HG02798 (cell line): ENCODE data around the gene STXBP1.
A peak's percentile ranks its signal among the peaks of the same experiment; 100 is the strongest.

Experiments used
- ATAC-seq: cut with Tn5 transposase; IDR thresholded peaks from one replicate; pipeline ENCODE4 v1.9.1; 2021; ENCODE audit warnings: mild to moderate bottlenecking; ENCODE audit not compliant: unreplicated experiment, poor library complexity

STXBP1 gene

DNA sequence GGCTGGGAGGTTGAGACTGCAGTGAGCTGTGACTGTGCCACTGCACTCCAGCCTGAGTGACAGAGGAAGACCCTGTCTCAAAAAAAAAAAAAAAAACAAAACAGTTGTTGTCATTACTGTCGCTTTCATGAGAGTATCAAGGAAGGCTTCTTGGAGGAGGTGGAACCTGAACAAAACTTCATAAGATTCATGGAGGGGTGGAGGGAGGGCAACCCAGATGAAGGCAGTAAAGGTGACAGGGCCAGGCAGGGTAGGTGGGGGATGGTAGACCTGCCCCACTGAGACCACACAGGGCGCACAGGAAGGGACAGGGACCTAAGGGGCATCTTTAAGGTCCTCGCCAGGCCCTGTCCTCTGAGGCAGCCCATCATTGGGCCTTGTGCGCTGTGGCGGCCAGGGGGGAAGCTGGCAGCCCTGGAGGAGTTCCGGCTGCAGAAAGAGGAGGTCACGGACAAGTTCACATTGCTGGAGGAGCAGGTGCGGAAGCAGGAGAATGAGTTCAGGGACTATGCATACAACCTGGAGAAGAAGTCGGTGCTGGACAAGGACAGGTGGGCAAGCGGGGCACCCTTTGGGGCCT lies 98.2 kb downstream of the STXBP1 start:
- ATAC-seq: no peak

DNA sequence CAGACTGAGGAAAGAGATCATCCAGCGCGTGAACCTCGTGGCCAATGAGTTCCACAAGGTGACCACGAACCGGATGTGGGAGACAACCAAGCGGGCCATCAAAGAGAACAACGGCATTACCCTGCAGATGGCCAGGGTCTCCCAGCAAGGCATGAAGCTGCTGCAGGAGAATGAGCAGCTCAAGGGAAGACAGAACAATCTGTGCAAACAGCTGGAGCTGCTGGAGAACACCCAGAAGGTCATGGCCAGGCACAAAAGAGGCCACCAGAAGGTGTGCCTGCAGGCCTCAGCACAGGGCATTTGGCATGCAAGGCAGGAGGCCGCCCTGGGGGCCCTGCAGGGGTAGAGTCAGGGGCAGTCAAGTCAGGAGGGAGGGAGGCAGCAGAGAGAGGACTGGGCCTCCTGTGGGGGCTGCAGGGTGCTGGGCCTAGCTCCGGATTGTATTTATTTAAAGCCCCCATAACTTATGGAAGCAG lies 99.2 kb downstream of the STXBP1 start:
- ATAC-seq: no peak

DNA sequence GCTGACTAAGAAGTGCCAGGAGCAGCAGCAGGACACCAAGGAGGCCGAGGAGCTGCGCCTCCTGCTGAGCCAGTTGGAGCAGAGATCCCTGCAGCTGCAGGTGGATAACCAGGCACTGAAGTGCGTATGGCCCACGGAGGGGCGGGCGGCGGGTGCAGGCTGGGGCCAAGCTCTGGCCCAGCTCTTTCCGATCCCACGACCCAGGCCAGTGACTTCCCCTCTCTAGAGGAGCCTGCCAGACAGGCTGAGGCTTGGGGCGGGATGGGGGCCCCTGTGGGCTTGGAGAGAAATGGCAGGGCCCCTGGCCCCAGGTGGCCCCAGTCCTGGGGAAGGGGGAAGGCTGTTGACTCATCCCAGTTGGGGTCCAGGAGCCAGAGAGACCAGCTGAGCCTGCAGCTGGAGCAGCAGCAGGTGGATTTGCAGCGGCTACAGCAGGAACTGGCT lies 99.8 kb downstream of the STXBP1 start:
- ATAC-seq: no peak

DNA sequence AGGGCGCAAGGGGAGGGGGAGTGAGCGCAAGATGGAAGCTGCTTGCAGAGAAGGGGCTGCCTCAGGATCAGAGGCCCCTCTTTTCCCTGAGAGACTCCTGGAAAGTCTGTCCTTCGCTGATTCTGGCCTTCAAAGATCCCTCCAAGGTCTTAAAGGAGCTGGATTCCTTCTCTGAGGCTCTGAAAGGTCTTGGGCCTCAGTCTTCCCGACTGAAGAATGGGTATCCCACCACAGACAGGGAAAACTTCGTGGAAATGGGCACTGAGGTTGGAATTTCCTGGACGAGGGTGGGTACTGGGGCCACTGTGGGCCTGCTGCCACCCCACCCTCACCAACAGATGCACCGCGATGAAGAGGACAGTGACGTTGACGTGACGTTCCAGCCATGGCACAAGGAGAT lies 100.3 kb downstream of the STXBP1 start:
- no peak for ATAC-seq

DNA sequence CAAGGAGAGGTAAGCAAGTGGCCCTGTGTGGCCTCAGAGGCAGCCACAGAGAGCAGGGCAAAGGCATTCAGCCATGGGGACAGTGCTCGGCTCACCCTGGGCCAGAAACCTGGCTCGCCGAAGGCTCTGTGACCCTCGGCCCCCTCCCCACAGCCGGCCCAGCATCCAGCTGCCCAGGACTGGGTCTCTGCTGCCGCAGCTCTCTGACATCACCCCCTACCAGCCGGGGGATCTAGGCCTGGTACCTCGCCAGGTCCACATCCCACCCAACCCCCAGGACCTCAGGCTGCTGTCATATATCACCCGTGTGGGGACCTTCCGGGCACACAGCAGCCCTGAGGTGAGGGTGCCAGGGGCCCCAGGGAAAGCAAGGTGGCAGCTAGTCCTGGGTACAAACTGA lies 100.8 kb downstream of the STXBP1 start:
- no peak for ATAC-seq

DNA sequence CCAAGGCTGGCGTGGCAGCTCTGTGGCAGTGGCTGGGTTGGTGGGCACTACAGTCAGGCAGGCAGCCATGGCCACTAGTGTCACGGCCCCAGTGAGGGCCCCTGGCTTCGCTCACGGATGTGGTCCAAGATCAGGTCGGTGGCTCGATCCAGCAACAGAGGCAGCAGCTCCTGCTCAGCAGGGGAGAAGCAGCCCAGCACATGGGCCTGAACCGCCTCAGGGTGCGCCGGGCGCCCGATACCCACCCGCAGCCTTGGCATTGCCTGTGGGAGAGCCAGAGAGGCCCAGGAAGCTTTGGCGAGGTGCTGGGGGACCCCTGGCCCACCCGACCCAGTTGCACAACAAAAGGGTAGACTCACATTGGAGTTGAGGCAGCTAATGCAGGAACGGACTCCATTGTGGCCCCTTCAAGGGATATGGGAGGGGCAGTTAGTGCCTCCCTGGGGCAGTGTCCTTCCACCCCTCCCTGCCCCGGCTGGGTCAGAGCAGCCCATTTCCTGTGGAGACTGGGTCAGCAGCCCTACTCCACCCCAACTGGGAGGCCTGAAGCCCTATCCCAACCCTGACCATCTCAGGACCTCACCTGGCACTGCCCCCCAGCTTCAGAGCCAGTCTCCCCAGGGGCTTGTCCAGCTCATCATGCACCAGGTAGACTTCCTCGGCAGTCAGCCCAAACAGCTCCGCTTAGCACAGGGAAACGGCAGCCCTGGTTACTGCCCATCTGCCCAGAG lies 102.1 kb downstream of the STXBP1 start:
- no peak for ATAC-seq

DNA sequence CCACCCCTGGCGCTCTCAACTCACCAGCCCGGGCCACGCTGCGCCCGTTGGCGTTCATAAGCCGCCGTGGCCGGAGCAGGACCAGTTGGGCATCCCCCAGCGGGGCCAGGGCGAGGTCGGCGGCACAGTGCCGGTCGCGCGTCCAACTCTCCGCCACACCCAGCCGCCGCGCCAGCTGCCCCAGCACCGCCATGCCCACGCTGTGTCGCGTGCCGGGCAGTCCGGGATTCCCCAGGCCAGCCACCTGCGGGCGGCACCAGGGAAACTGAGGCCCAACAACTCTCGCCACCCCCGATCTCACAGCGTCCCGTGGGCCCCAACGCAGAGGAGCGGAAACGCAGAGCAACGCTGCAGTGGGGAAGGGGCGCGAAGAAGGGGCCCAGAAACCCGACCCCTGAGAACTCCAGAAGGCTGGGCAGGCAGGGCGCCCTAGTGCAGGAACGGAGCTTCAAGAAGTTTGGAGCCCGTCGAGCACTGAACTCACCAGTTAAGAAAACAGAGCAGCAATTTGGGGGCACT lies 102.9 kb downstream of the STXBP1 start:
- no peak for ATAC-seq

DNA sequence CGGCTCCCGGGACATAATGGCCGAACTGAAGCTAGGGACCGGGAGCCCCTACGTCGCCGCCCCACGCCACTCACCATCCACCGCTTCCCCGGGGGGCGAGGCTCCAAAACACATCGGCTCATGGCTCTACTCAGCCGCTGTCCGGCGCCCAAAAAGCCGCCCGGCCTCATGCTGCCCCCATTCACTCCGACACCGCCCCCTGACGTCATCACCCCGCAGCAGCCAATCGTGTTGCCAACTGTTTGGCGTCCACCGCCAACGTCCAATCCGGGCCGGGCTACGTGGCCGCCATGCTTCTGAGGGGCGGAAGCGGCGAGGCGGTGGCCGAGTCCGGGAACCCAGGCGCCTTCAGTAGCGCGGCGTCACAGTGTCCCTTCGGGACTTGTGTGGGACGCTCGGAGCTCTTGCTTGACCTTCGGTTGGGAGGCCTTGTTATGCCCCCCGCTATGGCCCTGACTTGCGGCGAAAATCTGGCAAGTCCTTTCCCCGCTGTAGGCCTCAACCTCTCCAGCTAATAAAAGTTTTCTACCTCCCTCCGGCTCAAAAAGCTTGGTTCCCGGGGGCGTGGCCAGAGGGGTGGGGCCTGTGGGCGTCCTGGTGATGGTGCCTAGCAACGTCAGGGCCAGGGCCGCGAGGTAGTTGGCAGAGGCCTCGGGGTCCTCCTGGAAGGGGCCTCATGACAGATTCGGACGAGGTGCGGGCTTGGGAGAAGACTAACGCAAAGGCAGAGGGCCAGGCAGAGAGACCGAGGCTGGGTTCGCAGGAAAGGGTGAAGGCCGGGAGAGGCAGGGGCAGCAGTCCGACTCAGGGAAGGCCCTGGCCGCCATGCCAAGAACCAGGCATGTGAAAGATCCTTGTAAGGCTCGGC lies 103.6 kb downstream of the STXBP1 start, which contains the start of the genes PTRH1 and TTC16:
TSS of gene PTRH1 (minus strand) at position 194 of the 868 bp plus-strand sequence. CDS start at position 170, 24 bp downstream.
TSS of gene TTC16 (plus strand) at position 610 of the 868 bp plus-strand sequence. CDS start at position 677, 67 bp downstream.
- peak; percentile 96 for ATAC-seq

DNA sequence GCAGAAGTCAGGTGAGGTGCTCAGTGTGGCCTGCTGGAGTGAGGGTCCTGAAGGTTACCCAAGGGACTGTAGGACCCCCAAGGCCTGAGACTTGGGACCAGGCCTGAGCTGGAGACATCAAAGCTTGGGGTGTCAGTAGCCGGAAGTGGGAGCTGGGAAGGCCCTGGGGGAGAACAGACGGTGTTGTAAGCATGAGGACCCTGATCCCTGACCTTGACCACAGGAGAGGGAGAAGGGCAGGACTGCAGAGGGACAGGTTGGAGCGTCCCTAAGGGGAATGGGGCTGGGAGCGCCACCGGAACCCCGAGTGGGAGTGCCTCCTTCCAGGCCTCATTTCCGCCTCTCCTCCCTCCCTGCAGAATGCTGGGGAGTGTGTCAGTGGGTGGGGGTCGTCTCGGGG lies 104.3 kb downstream of the STXBP1 start:
- ATAC-seq: no peak

DNA sequence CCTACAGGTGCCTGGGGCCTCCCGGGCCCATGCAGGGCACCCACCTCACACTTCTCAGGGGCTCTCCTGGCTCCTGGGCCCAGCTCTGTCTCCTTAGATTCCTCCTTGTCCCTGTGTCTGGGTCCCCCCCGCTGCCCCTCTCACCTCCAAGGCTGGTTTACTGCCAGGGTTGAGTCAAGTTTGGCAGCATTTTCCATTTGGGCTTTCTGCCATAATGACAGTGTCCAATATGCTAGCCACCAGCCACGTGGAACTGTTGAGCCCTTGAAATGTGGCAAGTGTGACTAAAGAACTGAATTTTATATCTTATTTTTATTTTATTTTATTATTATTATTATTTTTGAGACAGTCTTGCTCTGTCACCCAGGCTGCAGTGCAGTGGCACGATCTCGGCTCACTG lies 105.7 kb downstream of the STXBP1 start:
- ATAC-seq: no peak

DNA sequence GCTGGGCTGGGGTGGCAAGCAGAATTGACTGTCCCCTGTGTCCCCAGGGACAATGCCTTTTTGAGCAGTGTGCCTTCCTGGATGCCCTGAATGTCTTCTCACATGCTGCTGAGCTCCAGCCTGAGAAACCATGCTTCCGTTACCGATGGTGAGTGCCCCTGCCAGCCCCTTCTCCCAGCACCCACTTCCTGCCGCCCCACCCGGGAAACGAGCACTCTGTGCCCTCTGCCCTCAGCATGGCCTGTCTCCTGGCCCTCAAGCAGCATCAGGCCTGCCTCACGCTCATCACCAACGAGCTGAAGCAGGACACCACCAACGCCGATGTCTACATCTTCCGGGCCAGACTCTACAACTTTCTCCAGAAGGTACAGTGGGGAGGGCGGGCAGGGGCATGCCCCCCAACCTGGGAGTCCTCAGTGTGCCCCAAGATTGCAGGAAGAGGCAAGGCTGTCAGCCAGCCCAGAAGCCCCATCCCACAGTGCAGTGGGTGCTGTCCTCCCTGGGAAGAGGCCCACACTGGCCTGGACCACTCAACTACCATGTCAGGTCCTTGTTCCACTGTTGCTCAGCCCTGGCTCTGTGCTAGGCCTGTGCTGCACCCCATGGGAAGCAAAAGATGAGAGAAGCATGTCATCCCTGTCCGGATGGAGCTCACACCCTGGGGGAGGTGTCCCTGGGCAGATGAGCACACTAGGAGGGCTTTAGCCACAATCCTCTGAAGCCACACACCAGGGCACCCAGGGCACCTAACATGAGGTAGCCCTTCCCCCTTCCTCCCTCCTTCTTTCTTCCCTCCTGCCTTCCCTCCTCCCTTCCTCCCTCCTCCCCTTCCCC lies 108.2 kb downstream of the STXBP1 start:
- ATAC-seq: no peak

DNA sequence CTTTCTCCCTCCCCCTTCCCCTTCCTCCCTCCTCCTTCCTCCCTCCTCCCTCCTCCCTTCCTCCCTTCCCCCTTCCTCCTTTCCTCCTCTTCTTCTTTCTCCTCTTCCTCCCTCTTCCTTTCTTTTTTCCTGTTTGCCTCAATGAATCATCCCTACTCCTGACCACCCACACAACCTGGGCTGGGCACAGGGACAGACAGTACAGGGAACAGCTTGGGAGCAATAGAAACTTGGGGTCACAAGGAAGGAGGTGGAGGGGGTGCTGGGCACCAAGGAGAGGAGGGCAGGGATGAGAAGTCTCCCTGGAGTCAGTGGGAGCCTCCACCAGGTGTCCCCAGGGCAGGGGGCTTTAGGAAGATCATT lies 108.8 kb downstream of the STXBP1 start:
- ATAC-seq: no peak

DNA sequence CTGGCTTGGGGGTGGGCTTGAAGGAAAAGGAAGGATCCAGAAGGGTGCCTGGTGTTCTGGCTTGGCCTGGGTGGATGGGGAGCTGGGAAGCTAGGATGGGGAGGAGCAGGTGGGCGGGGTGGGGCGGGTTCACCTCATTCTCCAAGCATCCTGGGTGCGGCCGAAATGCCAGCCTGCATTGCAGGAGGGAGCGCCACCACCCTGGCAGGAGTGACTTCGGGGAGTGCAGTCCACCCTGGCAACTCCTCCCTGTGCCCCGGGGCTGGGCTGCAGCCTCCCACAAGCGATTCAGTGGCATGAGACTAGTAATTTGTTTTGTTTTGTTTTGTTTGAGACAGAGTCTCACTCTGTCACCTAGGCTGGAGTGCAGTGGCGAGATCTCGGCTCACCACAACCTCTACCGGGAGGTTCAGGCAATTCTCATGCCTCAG lies 109.3 kb downstream of the STXBP1 start:
- no peak for ATAC-seq

DNA sequence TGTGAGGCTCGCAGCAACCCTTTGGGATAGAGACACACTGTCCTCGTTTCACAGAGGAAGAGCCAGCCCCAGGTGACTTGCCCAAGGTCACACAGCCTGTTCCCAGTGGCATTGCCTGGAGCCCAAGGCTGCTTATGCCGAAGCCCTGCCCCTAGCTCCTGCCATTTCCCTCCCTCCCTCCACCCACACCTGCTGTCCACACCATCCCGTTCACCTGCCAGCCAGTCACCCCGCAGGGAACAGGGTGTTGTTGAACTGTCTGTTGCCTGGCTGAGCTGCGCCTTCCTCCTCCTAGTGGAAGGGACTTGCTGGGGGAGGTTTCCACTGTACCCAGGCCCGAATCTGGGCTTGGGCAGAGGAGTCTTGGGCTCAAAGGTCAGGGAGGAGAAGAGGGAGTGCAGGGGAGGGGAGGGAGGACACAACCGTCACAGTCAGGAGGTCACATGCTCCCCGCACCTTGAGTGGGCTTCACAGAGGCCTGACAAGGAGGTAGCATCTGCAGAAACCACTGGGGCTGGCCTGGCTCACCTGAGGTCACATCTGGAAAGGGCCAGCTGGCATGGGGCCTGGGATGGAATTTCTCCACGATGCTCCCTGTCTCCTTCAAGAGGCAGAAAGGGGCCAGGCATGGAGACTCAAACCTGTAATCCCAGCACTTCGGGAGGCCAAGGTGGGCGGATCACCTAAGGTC lies 110.1 kb downstream of the STXBP1 start:
- no peak for ATAC-seq

DNA sequence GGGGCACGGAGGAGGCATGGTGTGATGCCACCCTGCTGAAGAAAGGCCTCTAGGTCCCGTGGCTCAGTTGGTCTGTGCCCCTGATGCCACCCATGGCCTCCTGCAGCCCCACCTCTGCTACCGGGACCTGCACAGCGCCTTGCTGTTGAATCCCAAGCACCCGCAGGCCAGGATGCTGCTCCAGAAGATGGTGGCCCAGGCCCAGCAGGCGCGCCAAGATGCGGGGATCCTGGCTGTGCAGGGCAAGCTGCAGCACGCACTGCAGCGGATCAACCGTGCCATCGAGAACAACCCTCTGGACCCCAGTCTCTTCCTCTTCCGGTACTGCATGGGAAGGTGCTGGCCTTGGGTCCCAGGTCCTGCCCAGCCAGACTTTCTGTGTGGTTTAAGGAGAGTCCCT lies 110.9 kb downstream of the STXBP1 start:
- no peak for ATAC-seq

DNA sequence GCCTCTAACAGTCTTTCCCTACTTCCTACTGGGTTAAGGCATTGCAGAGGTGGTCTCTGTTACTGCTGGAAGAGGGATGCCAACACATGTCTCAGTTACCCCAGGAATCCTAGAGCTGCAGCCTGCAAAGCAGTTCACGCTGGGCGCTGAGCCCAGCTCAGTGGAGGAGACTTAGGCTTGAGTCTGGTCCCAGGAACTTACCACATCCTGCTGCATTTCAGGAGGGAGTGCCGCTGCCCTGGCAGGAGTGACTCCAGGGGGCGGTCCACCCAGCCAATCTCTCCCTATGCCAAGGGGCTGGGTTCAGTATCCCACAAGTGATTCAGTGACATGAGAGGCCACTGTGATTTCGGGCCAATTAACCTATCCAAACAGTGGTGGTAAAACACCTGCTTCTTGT lies 111.4 kb downstream of the STXBP1 start:
- ATAC-seq: no peak

DNA sequence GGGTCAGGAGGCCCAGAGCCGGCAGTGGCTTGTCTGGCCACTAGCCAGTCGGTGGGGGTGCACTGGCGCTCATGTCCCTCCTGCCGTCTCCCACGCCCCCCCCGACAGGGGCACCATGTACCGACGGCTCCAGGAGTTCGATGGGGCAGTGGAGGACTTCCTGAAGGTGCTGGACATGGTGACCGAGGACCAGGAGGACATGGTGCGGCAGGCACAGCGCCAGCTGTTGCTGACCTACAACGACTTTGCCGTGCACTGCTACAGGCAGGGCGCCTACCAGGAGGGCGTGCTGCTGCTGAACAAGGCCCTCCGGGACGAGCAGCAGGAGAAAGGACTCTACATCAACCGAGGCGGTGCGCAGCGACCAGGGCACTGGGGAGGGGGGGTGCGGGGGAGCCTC lies 111.9 kb downstream of the STXBP1 start:
- ATAC-seq: no peak

DNA sequence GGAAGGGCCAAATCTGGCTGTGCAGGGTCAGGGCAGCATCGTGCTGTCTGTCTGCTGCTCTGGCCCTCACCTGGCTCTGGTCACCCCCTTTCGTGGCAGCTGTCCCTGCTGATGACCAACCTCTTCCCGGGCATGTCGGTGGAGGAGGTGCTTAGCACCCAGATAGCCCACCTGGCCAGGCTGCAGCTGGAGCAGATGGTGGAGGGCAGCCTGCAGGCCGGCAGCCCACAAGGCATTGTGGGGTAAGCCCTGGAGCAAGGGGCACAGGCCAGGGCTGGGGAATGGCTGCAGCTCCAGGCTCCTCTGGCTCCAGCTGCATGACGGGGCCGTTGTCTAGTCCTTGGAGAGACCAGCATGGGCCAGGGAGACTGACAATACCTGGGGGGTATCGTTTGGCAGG lies 114.8 kb downstream of the STXBP1 start:
- no peak for ATAC-seq

DNA sequence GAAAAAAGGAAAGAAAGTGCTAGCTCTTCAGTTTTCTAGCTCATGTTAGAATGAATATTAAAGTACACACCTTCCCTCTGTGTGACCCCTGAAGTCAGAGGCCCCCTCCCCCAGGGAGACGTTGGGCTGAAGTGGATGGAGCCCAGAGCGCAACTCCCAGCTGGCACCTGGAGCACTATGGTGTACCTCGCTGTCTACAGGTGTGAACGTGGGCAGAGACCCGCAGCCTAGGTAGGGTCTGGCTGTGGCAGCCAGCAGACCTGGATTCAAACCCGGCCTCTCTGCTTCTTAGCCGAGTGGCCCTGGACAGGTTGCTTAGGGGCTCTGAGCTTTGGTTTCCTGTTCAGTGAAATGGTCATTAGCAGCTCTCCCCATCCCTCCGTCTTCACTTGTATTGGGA lies 116.7 kb downstream of the STXBP1 start:
- ATAC-seq: no peak
